Neural cell (in vitro differentiated cells): ENCODE results near the gene FHOD3.

Experiments
- EZH2 ChIP-seq: fragments of 200-600, 300-800 bp; shearing (Covaris generic), sonication (generic); IDR thresholded peaks from 2 replicates; pipeline ENCODE4 v1.6.1; 2014; ENCODE audit warnings: antibody characterized with exemption, low read length, borderline replicate concordance, mild to moderate bottlenecking; ENCODE audit not compliant: insufficient read depth, poor library complexity, severe bottlenecking
- POLR2AphosphoS5 ChIP-seq: IDR thresholded peaks from 2 replicates; pipeline ENCODE4 v1.6.1; 2012
- RAD21 ChIP-seq: fragments of 450-650 bp; conservative IDR thresholded peaks from 2 replicates; pipeline ENCODE4 v1.6.1; 2014; ENCODE audit warnings: antibody characterized with exemption, mild to moderate bottlenecking, moderate library complexity
- TF ChIP-seq, protein P1 (sequence below): fragments of 450-650 bp; IDR thresholded peaks from 2 replicates; pipeline ENCODE4 v1.5.1; 2014; ENCODE audit warnings: antibody characterized with exemption, mild to moderate bottlenecking, moderate library complexity; ENCODE audit not compliant: poor library complexity, severe bottlenecking
- TF ChIP-seq, protein P2 (sequence below): IDR thresholded peaks from 2 replicates; pipeline ENCODE4 v1.6.1; 2012; ENCODE audit warnings: borderline replicate concordance

GRCh38 chr18:36514778-36515177, 217.3 kb downstream of the FHOD3 start:
- TF ChIP-seq EZH2, result no peak
- TF ChIP-seq, protein P1, sequence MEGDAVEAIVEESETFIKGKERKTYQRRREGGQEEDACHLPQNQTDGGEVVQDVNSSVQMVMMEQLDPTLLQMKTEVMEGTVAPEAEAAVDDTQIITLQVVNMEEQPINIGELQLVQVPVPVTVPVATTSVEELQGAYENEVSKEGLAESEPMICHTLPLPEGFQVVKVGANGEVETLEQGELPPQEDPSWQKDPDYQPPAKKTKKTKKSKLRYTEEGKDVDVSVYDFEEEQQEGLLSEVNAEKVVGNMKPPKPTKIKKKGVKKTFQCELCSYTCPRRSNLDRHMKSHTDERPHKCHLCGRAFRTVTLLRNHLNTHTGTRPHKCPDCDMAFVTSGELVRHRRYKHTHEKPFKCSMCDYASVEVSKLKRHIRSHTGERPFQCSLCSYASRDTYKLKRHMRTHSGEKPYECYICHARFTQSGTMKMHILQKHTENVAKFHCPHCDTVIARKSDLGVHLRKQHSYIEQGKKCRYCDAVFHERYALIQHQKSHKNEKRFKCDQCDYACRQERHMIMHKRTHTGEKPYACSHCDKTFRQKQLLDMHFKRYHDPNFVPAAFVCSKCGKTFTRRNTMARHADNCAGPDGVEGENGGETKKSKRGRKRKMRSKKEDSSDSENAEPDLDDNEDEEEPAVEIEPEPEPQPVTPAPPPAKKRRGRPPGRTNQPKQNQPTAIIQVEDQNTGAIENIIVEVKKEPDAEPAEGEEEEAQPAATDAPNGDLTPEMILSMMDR, result no peak
- TF ChIP-seq, protein P2, sequence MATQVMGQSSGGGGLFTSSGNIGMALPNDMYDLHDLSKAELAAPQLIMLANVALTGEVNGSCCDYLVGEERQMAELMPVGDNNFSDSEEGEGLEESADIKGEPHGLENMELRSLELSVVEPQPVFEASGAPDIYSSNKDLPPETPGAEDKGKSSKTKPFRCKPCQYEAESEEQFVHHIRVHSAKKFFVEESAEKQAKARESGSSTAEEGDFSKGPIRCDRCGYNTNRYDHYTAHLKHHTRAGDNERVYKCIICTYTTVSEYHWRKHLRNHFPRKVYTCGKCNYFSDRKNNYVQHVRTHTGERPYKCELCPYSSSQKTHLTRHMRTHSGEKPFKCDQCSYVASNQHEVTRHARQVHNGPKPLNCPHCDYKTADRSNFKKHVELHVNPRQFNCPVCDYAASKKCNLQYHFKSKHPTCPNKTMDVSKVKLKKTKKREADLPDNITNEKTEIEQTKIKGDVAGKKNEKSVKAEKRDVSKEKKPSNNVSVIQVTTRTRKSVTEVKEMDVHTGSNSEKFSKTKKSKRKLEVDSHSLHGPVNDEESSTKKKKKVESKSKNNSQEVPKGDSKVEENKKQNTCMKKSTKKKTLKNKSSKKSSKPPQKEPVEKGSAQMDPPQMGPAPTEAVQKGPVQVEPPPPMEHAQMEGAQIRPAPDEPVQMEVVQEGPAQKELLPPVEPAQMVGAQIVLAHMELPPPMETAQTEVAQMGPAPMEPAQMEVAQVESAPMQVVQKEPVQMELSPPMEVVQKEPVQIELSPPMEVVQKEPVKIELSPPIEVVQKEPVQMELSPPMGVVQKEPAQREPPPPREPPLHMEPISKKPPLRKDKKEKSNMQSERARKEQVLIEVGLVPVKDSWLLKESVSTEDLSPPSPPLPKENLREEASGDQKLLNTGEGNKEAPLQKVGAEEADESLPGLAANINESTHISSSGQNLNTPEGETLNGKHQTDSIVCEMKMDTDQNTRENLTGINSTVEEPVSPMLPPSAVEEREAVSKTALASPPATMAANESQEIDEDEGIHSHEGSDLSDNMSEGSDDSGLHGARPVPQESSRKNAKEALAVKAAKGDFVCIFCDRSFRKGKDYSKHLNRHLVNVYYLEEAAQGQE, result no peak
- TF ChIP-seq POLR2AphosphoS5, result no peak
- no peak for TF ChIP-seq RAD21
